GM18511 (cell line): ENCODE data around the gene GET3.
"Not testable (repeated sequence)": the region's sequence is repeated elsewhere in the genome, so short reads cannot be mapped to it uniquely, and the experiment has no call there.

Experiments used
- ATAC-seq: cut with Tn5 transposase; IDR thresholded peaks from one replicate; pipeline ENCODE4 v1.9.1; 2021; ENCODE audit warnings: mild to moderate bottlenecking, moderate library complexity; ENCODE audit not compliant: unreplicated experiment

The GET3 gene

DNA sequence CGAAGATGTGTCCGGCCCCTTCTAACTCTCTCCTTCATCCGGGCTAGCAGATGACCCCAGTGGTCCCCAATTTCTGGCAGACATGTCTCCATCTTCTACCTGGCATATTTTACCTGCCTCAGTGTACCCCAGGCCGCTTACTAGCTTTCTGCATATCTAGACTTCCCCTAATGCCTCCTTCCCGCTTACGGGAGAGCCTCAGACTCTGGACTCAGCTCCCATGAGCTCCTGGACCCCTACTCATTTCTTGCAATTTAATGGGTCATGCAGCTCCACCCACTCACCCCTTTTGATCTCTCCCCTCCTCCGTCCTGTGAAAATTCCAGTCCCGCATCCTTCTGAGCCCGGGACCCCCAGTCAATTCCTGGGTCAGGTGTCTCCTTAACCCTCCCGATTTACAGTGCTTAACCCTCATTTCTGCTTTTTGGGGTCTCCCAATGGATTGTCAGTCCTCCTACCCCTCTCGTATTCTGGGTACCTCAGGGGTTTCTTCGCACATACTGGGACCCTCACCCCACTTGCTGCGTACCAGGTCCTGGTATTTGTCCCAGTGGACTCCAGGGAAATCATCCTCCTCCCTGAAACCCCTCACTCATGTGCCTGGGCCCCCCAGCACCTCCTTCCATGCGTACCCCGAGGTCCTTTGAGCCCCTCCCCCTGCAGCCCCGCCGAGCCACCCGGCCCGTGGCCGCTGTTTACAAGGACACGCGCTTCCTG is 53.5 kb downstream of the GET3 start:
- no peak for ATAC-seq

DNA sequence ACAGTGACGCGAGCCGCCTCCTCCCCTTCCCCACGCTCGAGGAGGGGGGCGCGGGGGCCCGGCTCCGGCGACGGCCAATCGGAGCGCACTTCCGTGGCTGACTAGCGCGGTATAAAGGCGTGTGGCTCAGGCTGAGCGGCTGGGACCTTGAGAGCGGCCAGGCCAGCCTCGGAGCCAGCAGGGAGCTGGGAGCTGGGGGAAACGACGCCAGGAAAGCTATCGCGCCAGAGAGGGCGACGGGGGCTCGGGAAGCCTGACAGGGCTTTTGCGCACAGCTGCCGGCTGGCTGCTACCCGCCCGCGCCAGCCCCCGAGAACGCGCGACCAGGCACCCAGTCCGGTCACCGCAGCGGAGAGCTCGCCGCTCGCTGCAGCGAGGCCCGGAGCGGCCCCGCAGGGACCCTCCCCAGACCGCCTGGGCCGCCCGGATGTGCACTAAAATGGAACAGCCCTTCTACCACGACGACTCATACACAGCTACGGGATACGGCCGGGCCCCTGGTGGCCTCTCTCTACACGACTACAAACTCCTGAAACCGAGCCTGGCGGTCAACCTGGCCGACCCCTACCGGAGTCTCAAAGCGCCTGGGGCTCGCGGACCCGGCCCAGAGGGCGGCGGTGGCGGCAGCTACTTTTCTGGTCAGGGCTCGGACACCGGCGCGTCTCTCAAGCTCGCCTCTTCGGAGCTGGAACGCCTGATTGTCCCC is 54.2 kb downstream of the GET3 start, which contains the start of gene JUNB:
Gene JUNB (plus strand): TSS at position 142 of the 706 bp plus-strand sequence. CDS start 286 bp downstream, at position 428.
- peak; percentile 30 for ATAC-seq

DNA sequence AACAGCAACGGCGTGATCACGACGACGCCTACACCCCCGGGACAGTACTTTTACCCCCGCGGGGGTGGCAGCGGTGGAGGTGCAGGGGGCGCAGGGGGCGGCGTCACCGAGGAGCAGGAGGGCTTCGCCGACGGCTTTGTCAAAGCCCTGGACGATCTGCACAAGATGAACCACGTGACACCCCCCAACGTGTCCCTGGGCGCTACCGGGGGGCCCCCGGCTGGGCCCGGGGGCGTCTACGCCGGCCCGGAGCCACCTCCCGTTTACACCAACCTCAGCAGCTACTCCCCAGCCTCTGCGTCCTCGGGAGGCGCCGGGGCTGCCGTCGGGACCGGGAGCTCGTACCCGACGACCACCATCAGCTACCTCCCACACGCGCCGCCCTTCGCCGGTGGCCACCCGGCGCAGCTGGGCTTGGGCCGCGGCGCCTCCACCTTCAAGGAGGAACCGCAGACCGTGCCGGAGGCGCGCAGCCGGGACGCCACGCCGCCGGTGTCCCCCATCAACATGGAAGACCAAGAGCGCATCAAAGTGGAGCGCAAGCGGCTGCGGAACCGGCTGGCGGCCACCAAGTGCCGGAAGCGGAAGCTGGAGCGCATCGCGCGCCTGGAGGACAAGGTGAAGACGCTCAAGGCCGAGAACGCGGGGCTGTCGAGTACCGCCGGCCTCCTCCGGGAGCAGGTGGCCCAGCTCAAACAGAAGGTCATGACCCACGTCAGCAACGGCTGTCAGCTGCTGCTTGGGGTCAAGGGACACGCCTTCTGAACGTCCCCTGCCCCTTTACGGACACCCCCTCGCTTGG is 55.0 kb downstream of the GET3 start:
- ATAC-seq: no peak

DNA sequence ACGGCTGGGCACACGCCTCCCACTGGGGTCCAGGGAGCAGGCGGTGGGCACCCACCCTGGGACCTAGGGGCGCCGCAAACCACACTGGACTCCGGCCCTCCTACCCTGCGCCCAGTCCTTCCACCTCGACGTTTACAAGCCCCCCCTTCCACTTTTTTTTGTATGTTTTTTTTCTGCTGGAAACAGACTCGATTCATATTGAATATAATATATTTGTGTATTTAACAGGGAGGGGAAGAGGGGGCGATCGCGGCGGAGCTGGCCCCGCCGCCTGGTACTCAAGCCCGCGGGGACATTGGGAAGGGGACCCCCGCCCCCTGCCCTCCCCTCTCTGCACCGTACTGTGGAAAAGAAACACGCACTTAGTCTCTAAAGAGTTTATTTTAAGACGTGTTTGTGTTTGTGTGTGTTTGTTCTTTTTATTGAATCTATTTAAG is 55.6 kb downstream of the GET3 start:
- no peak for ATAC-seq

DNA sequence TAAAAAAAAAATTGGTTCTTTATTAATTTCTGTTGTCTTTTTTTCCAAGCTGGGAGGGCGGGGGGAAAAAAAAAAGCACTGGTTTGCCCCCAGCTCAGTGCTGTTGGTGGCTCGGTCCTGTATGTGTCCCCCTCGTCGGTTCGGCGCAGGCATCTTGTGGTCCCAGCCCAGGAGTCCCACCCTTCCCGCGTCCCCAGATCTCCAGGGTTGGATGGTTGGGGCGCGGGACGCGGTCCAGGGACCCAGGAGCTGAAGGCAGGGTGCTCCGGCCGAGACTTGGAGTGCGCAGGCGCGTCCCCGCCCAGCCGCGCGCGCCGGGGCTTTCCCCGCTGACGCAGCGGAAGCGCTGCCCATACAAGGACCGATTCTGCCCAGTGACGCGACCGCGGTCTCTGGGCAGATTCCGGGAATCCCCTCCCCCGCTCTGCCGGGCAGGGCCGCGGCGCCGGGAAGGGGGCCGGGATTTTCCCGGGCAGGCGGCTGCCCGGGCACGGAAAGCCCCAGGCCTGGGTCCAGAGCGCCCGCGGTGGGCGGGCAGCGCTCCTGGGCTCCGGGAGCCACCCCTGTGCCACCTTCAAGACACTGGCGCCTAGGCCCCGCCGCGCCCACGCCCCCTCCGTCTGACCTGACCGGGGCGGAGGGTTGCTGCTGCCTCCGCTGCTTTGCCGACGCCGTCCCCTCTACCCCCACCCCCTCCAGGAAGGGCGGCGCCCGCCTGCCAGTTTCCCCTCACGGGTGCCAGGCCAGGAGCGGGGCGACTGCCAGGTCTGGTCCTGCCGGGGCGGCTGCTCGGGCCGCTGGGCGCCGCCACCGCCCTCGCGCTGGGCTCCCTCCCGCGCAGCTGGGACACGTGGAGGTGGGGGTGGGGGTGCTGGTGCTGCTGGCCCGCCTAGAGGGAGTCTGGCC is 56.2 kb downstream of the GET3 start:
- ATAC-seq: peak; percentile 31

DNA sequence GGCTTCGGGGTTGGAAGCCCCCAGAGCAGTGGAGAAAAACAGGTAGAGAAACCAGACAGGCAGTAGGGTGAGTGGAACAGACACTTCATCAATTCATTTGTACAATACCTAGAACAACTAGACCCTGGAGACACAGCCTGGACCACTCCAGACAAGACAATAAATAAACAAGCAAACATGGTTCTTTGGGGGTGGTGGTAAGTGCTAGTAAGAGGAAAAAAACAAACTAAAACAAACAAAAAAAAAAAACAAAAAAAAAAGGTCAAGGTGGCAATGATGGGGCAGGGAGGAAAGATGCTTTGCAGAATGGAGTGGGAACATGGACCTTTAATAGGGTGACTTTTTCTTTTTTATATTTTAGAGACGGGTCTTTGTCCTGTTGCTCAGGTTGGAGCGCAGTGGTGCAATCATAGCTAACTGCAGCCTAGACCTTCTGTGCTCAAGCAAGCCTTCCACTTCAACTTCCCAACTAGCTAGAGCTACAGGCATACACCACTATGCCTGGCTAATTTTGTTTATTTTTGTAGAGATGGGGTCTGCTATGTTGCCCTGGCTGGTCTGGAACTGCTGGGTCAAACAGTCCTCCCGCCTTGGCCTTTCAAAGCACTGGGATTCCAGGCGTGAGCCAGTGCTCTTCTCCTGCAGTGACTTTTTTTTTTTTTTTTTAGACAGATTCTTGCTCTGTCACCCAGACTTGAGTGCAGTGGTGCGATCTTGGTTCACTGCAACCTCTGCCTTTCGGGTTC is 57.1 kb downstream of the GET3 start:
- ATAC-seq: no peak

DNA sequence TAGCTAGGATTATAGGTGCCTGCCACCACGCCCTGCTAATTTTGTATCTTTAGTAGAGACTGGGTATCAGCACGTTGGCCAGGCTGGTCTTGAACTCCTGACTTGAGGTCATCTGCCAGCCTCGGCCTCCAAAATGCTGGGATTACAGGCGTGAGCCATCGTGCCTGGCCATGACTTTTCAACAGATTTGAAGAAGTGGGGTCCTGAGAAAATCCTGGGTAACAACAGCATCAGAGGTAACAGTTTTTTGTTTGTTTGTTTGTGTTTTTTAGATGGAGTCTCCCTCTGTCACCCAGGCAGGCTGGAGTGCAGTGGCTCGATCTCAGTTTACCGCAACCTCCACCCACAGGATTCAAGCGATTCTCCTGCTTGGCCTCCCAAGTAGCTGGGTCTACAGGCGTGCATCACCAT is 57.7 kb downstream of the GET3 start:
- no peak for ATAC-seq

DNA sequence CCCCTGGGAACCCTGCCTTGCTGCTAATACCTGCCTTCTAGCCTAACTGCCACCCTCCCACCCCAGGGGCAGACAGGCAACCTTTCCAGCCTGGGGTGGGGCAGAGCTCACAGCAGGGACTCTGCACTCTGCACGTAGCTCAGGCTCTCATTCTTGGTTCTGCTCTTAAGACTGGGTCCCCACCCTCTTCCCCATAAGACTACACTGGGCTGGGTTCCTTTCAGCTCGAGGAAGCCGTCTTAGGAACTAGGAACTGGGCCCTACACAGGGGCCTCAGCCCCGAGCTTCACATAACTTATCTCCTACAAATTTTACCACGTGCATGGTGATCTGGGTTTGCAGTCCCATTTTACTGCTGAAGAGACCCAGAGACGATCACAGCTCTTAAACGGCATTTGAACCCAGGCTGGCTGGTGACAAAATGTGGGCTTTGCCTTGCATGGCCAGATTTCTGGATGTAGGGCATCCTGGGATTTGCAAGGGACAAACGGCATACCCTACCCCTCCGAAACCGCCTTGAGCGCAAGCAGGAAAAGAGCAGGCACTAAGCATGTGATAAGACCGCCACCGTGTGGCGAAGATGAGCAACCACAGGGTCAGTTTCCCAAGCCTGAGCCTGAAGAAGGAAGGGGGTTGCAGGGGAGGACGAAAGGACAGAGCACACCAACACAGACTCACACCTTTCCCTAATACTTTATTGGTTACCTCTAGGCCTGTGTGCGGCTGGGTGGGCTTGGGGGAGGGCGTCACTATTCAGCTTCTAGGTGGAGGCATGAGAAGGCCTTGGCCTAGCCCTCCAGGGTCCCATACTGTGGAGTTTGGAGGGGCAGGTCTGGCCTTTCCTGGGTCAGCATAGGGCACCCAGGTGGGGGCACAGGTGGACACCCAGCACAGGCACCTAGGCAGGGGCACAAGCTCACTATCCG is 59.1 kb downstream of the GET3 start:
- no peak for ATAC-seq

DNA sequence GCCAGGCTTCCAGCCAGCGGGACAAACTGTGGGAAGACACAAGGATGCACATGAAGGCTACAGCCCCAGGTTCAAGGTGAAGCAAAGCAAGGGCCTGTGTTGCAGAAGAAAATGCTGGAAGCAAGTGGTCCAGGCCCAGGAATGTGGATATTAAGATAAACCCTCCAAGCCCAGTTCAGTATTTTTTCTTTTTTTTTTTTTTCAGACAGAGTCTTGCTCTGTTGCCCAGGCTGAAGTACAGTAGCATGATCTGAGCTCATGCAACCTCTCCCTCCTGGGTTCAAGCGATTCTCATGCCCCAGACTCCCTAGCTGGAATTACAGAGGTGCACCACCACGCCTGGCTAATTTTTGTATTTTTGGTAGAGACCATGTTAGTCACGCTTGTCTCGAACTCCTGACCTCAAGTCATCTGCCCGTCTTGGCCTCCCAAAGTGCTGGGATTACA is 59.9 kb downstream of the GET3 start:
- no peak for ATAC-seq

DNA sequence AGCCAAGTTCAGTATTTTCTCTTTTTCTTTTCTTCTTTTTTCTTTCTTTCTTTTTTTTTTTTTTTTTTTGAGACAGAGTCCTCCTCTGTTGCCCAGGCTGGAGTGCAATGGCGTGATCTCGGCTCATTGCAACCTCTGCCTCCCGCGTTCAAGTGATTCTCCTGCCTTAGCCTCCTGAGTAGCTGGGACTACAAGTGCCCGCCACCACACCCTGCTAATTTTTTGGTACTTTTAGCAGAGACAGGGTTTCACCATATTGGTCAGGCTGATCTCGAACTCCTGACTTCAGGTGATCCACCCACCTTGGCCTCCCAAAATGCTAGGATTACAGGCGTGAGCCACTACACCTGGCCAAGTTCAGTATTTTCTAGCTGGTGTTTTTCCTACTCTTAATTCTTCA is 60.3 kb downstream of the GET3 start:
- ATAC-seq: not testable (repeated sequence)
